ENCODE data around the gene GPS1.

GPS1 gene

DNA sequence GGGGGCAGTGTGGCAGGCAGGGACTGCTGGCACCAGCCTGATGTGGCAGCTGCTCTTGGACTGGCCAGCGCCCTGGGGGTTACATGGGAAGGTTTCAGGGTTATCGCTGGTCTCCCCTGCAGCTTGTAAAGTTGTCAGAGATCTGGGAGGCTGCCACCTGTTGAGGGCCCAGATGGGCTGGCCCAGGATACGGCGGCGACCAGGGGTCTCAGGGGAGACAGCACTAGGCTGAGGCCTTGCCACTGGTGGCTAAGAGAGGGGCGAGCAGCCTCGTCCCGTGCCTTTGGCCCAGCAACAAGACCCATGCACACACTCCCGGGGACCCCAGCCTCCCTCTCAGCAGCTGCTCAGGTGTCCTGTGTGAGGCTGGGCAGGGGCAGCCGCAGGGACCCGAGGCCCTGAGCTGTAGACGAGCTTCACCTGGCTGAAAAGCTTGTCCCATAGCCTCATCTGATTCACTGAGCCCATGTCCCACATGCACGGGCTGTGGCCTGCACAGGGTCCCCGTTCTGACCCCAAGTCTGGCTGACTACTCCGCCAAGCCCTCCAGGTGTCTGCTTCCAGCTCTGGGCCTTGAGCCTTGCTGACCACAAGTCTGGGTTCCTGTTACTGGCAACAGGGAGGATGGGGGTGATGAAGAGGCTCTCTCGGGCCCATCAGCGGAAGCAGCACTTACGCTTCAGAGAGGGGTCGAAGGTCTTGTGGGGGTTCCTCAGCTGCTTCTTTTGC lies 7.7 kb downstream of the GPS1 start:
- Histone ChIP-seq H3K4me3 (ENCODE audit: low read length, poor library complexity, severe bottlenecking) (no peak overlapping the region), H4K20me1 (ENCODE audit: insufficient read depth, low read length, poor library complexity, severe bottlenecking) (no peaks in the 10 kb centered on the region), H3F3A (ENCODE audit: low read depth) (no peaks in the 10 kb centered on the region), H3K27me3 (ENCODE audit: insufficient read depth, low read length, poor library complexity, severe bottlenecking) (no peaks in the 10 kb centered on the region), H3K9me3 (ENCODE audit: insufficient read depth, low read depth, low read length) (no peaks in the 10 kb centered on the region), H3K9me2 (replicated peaks; ENCODE audit: low read depth, low read length) (no peaks in the 10 kb centered on the region), H2AFZ (ENCODE audit: low read length) (no peak overlapping the region), H3K36me3 (ENCODE audit: insufficient read depth, low read length) (peaks cover 34% of the 10 kb centered on the region; the same call in 1 of the 2 replicates), H3K4me1 (ENCODE audit: insufficient read depth, low read length, poor library complexity, severe bottlenecking) (peaks cover 2% of the 10 kb centered on the region), H3K9ac (ENCODE audit: low read depth, low read length, poor library complexity, severe bottlenecking) (no peak overlapping the region), H3K79me2 (ENCODE audit: insufficient read depth, low read length) (peaks cover 12% of the 10 kb centered on the region; the same call in 1 of the 2 replicates), H3K4me2 (ENCODE audit: low read depth, low read length, poor library complexity, severe bottlenecking) (no peak overlapping the region)
- no peak for TF ChIP-seq EZH2phosphoT487 (IDR thresholded peaks at IDR 0.05; ENCODE audit: borderline replicate concordance)
- TF ChIP-seq, protein P1, sequence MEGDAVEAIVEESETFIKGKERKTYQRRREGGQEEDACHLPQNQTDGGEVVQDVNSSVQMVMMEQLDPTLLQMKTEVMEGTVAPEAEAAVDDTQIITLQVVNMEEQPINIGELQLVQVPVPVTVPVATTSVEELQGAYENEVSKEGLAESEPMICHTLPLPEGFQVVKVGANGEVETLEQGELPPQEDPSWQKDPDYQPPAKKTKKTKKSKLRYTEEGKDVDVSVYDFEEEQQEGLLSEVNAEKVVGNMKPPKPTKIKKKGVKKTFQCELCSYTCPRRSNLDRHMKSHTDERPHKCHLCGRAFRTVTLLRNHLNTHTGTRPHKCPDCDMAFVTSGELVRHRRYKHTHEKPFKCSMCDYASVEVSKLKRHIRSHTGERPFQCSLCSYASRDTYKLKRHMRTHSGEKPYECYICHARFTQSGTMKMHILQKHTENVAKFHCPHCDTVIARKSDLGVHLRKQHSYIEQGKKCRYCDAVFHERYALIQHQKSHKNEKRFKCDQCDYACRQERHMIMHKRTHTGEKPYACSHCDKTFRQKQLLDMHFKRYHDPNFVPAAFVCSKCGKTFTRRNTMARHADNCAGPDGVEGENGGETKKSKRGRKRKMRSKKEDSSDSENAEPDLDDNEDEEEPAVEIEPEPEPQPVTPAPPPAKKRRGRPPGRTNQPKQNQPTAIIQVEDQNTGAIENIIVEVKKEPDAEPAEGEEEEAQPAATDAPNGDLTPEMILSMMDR (conservative IDR thresholded peaks at IDR 0.05; ENCODE audit: low read length): no peak

DNA sequence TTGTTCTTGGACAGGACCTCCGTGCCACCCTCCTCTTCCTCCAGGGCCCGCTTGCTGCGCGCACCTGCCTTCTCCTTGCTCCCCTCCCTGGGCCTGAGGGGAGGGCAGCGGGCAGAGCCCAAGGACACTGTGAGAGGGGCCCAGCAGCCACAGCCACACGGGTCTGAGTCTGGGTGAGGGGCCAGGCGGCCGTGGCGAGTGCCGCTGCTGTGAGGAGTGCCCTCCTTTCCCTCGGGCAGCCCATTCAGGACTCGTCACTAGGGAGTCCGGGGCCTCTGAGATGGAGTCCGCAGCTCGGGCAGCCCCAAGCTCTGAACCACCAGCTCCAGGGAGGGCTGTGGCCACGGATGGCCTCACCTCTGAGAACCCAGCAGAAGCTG lies 8.3 kb downstream of the GPS1 start:
- no peak overlapping the region for H2AFZ ChIP-seq (ENCODE audit: low read length)
- H3K4me1 ChIP-seq (ENCODE audit: insufficient read depth, low read length, poor library complexity, severe bottlenecking): peaks cover 8% of the 10 kb centered on the region
- H3K27me3 ChIP-seq (ENCODE audit: insufficient read depth, low read length, poor library complexity, severe bottlenecking): no peaks in the 10 kb centered on the region
- peaks cover 17% of the 10 kb centered on the region for H3K79me2 ChIP-seq (ENCODE audit: insufficient read depth, low read length)
- H3K9ac ChIP-seq (ENCODE audit: low read depth, low read length, poor library complexity, severe bottlenecking): no peak overlapping the region
- no peaks in the 10 kb centered on the region for H3K9me2 ChIP-seq (replicated peaks; ENCODE audit: low read depth, low read length)
- H4K20me1 ChIP-seq (ENCODE audit: insufficient read depth, low read length, poor library complexity, severe bottlenecking): peaks cover 3% of the 10 kb centered on the region
- no peak overlapping the region for H3K4me2 ChIP-seq (ENCODE audit: low read depth, low read length, poor library complexity, severe bottlenecking)
- no peaks in the 10 kb centered on the region for H3K9me3 ChIP-seq (ENCODE audit: insufficient read depth, low read depth, low read length)
- H3K36me3 ChIP-seq (ENCODE audit: insufficient read depth, low read length): peaks cover 34% of the 10 kb centered on the region; the same call in 1 of the 2 replicates
- H3F3A ChIP-seq (ENCODE audit: low read depth): no peaks in the 10 kb centered on the region
- H3K4me3 ChIP-seq (ENCODE audit: low read length, poor library complexity, severe bottlenecking): no peak overlapping the region
- TF ChIP-seq, protein P1 (conservative IDR thresholded peaks at IDR 0.05; ENCODE audit: low read length): no peak
- TF ChIP-seq EZH2phosphoT487 (IDR thresholded peaks at IDR 0.05; ENCODE audit: borderline replicate concordance): no peak

DNA sequence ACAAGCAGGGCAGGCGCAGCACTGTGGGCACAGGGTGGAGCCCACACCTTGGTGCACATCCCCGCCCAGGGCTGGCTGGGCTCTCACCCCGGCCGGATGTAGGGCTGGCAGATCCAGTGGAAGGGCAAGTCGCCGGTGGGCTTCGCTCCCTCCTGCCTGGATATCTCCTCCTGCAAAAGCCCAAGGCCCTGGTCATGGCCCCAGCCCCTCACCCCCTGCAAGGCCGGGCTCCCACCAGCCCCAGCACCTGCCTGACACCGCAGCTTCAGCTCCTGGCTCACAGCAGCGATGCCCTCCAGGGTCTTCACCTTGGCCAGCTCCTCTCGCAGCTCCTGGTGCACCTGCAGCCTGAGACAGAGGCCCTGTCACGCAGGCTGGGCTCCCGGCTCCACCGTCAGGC lies 8.9 kb downstream of the GPS1 start:
- no peak overlapping the region for H3K4me2 ChIP-seq (ENCODE audit: low read depth, low read length, poor library complexity, severe bottlenecking)
- no peaks in the 10 kb centered on the region for H3K9me2 ChIP-seq (replicated peaks; ENCODE audit: low read depth, low read length)
- peaks cover 9% of the 10 kb centered on the region for H3K4me1 ChIP-seq (ENCODE audit: insufficient read depth, low read length, poor library complexity, severe bottlenecking)
- no peaks in the 10 kb centered on the region for H3F3A ChIP-seq (ENCODE audit: low read depth)
- no peak overlapping the region for H2AFZ ChIP-seq (ENCODE audit: low read length)
- no peak overlapping the region for H3K4me3 ChIP-seq (ENCODE audit: low read length, poor library complexity, severe bottlenecking)
- no peaks in the 10 kb centered on the region for H3K27me3 ChIP-seq (ENCODE audit: insufficient read depth, low read length, poor library complexity, severe bottlenecking)
- no peaks in the 10 kb centered on the region for H3K9me3 ChIP-seq (ENCODE audit: insufficient read depth, low read depth, low read length)
- no peak overlapping the region for H3K9ac ChIP-seq (ENCODE audit: low read depth, low read length, poor library complexity, severe bottlenecking)
- peaks cover 4% of the 10 kb centered on the region for H4K20me1 ChIP-seq (ENCODE audit: insufficient read depth, low read length, poor library complexity, severe bottlenecking)
- TF ChIP-seq EZH2phosphoT487 (IDR thresholded peaks at IDR 0.05; ENCODE audit: borderline replicate concordance): no peak
- TF ChIP-seq, protein P1 (conservative IDR thresholded peaks at IDR 0.05; ENCODE audit: low read length): no peak
- H3K79me2 ChIP-seq (ENCODE audit: insufficient read depth, low read length): peaks cover 21% of the 10 kb centered on the region
- H3K36me3 ChIP-seq (ENCODE audit: insufficient read depth, low read length): peaks cover 34% of the 10 kb centered on the region; the same call in 1 of the 2 replicates
